Right cardiac atrium (tissue), 5 donors: Measurements from ENCODE around the gene MAPKAP1. TPM values are rescaled to one million over a fixed set of nuclear protein-coding genes. Genes with fewer than 3 reads are reported as not detected.
A peak's percentile ranks its signal among the peaks of the same experiment; 100 is the strongest.

Source experiments
- ATAC-seq, 2 donors: fragments of 200-7000 bp; cut with Tn5 transposase; one replicate each; pipeline versions ENCODE4 v1.8.0 to v1.9.1; 2020; ENCODE audit warnings: moderate library complexity in 2 of 2, mild to moderate bottlenecking in 1 of 2
- DNase-seq, 3 donors: peaks; one replicate each; pipeline ENCODE4 v3.0.0-alpha.2; 2020
- H3K27ac ChIP-seq: one replicate; pipeline ENCODE4 v1.5.1; 2013; ENCODE audit warnings: mild to moderate bottlenecking, low read length, control low read depth, moderate library complexity
- H3K27me3 ChIP-seq: one replicate; pipeline ENCODE4 v1.6.1; 2013; ENCODE audit not compliant: control insufficient read depth, insufficient read depth
- H3K4me1 ChIP-seq: one replicate; pipeline ENCODE4 v1.6.1; 2013; ENCODE audit warnings: low read length; ENCODE audit not compliant: control insufficient read depth, insufficient read depth
- H3K4me3 ChIP-seq: one replicate; pipeline ENCODE4 v1.5.1; 2013; ENCODE audit warnings: low read length, control low read depth
- H3K9me3 ChIP-seq: one replicate; pipeline ENCODE4 v1.6.1; 2013; ENCODE audit warnings: low read length; ENCODE audit not compliant: control insufficient read depth
- WGBS: extraction: QIAGEN DNeasy Blood & Tissue Kit; methylation state at CpG from one replicate; pipeline ENCODE4 v1.1.7; 2013; 5-methylcytosine and 5-hydroxymethylcytosine counted together
- intact Hi-C, 4 donors: fragments of 100-400 bp; cut with DNase I; formaldehyde crosslinking; loops; one replicate each; pipeline versions ENCODE4 v1.11.0 to v1.14.0; 2022 to 2023
- polyA plus RNA-seq: library from polyadenylated mRNA; stranded (reverse); fragments of 200-250 nt; gene quantifications from one replicate; pipeline ENCODE4 v1.2.3, GENCODE V29; 2013
- total RNA-seq, 4 donors: library from RNA; stranded (reverse); fragmentation: NEBNext Ultra II Directional; extraction: Animal tissue kit (Norgen Biotek cat#: 25700); gene quantifications; one replicate each; pipeline ENCODE4 v1.2.1, GENCODE V29; 2021
- donor health status: healthy with polysubstance abuse.
- donor health status: DM: no; HTN: yes; CAD: no.
- donor health status: DM: no; HTN: no; CAD: no.
- donor health status: DM: no; HTN: yes; CAD: no; lungs with severe emphysema.
- donor health status: DM: yes; HTN: yes; CAD: no.

Gene MAPKAP1
- total and polyA plus RNA-seq, 5 donors = 97.1 to 116 (median 108) TPM

DNA sequence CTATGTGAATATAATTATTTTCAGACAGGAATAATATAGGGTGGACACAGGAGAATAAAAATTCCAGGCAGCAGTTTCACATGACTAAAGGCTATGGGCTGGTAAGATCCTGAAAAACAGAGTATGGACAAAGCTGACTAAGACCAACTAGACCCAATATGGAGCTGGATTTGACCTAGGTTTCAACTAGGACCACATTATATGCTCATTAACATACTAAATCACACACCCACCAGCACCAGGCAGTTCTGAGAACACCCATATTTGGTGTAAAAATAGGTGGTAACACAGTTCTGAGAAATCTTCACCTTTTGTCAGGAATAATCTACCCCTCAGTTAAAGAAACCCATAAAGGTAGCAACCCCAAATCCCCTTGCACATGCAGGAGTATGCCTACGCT, 64.7 kb downstream of the MAPKAP1 start:
- ATAC-seq = no peak
- 100% methylated on average over 1 of the region's 1 CpG for WGBS
- no peak for DNase-seq
- Histone ChIP-seq H3K27me3 (no peaks in the 10 kb centered on the region), H3K4me1 (peaks cover 1% of the 10 kb centered on the region), H3K4me3 (no peak overlapping the region), H3K27ac (no peak overlapping the region), H3K9me3 (no peaks in the 10 kb centered on the region)
- intact Hi-C loops = no loop called here

DNA sequence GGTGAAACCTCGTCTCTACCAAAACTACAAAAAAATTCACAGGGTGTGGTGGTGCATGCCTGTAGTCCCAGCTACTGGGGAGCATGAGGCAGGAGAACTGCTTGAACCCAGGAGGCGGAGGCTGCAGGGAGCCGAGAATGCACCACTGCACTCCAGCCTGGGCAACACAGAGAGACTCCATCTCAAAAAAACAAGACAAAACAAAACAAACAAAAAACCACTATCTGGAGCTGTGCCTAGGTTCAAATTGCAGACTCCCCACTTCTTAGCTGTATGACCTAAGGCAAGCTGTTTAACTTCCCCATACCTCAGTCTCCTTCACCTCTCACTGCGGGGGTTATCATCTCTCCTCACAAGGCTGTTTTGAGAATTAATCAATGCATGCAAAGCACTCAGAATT, 68.0 kb downstream of the MAPKAP1 start:
- WGBS = 93% methylated on average over 4 of the region's 4 CpGs
- H3K9me3 ChIP-seq = no peaks in the 10 kb centered on the region
- H3K4me1 ChIP-seq = peaks cover 3% of the 10 kb centered on the region
- H3K27me3 ChIP-seq = no peaks in the 10 kb centered on the region
- no peak overlapping the region for H3K4me3 ChIP-seq
- H3K27ac ChIP-seq = no peak overlapping the region
- DNase-seq (no peak), ATAC-seq (no peak)
- intact Hi-C loops = loop anchor here in 2 of 4 donors (10.0 kb wide), 2 partner anchors 234 to 856 kb away; no protein-coding TSS in a partner anchor

DNA sequence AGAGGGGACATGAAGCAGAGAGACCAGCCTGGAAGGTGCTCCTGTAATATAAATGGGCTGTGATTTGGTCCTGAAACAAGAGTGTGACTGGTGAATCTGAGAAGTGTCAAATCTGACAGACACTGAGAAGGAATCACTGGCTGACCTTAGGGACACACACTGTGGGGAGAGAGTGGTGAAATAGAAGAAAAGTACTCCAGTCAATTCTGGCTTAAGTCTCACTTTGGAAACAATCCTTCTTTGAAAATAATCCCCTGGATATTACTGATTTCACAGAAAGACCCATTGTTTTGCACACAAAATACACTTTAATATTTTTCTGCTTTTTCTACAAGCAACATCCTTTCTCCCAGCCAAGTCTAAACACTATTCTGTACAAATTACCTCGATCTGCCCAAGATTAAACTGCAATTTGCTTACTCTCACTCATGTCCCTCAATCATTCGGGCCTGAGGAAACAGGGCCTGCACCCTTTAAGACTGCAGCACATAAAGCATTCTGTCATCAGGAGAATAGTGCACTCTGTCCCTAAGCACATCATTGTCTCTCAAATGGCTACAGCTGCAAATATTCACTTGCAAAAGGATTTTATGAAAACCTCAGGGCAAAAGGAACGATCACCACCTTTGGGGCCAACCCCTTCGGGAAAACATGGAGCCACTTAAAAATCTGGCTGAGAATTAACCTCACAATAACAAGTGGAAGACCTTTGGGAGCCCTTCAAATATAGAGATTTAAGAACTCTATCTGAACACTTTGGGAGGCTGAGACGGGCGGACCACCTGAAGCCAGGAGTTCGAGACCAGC, 68.6 kb downstream of the MAPKAP1 start:
- WGBS = 82% methylated on average over 7 of the region's 7 CpGs
- no peaks in the 10 kb centered on the region for H3K27me3 ChIP-seq
- intact Hi-C loops = loop anchor here in 2 of 4 donors (10.0 kb wide), 2 partner anchors 234 to 856 kb away; no protein-coding TSS in a partner anchor
- H3K4me3 ChIP-seq = no peak overlapping the region
- no peaks in the 10 kb centered on the region for H3K9me3 ChIP-seq
- H3K27ac ChIP-seq = no peak overlapping the region
- peaks cover 3% of the 10 kb centered on the region for H3K4me1 ChIP-seq
- DNase-seq (no peak), ATAC-seq (no peak)

DNA sequence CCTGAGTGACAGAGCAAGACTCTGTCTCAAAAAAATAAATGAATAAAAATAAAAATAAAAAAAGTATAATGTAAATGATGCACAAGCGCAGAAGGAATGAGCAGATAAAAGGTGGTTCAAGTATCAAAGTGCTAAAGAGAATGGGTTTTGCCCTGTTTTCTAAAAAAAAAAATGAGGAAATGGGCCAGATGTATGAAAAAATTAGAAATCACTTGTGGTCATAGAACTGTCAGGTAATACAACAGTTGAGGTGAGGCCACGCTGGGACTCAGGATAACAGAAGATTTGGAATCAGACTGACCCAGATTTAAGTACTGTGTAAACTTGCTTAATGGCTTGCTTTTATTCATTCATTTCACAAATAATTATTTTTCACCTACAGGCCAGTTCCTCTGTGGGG, 69.8 kb downstream of the MAPKAP1 start:
- intact Hi-C loops = loop anchor here in 2 of 4 donors (10.0 kb wide), 2 partner anchors 232 to 858 kb away; no protein-coding TSS in a partner anchor
- H3K4me3 ChIP-seq = no peak overlapping the region
- H3K27me3 ChIP-seq = no peaks in the 10 kb centered on the region
- 91% methylated on average over 2 of the region's 2 CpGs for WGBS
- no peak for ATAC-seq
- DNase-seq = no peak
- H3K9me3 ChIP-seq = no peaks in the 10 kb centered on the region
- H3K4me1 ChIP-seq = peaks cover 3% of the 10 kb centered on the region
- no peak overlapping the region for H3K27ac ChIP-seq

DNA sequence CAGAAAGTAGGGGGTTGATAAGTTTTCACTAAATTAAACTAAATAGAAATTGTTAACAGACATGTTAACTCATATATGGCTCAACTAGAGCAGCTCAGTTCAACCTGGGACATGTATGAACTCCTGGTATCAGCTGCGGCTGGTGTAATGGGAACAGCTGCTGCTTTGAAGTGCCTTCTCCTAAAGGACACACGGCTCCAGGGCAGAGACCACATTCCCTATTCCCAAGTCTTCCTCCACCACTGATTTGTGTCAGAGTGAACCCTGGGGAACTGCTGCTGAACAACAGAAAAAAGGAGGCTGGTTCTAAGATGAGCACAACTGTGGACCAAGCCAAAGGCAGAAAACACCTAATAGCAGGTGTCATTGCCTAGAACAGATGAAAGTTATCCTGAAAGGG, 71.1 kb downstream of the MAPKAP1 start:
- Histone ChIP-seq H3K27ac (no peak overlapping the region), H3K4me1 (peaks cover 3% of the 10 kb centered on the region), H3K9me3 (no peaks in the 10 kb centered on the region), H3K4me3 (no peak overlapping the region), H3K27me3 (no peaks in the 10 kb centered on the region)
- ATAC-seq (no peak), DNase-seq (no peak)
- intact Hi-C loops = loop anchor here in 2 of 4 donors (10.0 kb wide), 2 partner anchors 231 to 859 kb away; no protein-coding TSS in a partner anchor
- 71% methylated on average over 2 of the region's 2 CpGs for WGBS

DNA sequence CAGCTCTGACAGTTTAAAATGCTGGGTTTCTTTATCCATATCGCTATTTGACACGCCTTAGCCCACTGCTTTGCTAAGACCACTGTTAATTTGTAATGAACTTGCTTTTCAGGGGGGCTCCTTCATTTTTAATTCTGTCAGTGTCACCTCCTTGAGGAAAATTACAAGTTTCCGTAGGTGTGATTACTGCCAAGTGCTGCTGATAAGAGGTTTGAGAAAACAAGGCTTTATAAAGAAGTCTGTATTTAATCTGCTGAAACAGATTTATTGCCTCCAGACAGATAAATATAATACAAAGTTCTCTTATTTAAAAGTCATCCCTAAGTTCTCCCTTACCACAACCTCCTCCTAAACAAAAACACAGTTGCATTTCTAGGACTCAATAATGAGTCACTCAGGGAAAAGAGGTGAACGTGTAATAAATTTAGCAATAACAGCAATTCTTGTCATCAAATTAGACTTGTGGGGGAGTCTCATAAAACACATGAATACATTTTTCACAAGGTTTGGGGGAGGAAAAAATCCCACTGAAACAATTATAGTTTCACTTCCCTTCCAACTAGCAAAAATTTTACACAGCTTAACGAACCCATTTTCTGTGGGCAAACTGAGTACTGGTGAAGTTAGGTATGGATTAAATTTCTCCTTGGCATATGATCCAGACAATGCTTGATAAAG, 72.8 kb downstream of the MAPKAP1 start:
- no peak for DNase-seq

DNA sequence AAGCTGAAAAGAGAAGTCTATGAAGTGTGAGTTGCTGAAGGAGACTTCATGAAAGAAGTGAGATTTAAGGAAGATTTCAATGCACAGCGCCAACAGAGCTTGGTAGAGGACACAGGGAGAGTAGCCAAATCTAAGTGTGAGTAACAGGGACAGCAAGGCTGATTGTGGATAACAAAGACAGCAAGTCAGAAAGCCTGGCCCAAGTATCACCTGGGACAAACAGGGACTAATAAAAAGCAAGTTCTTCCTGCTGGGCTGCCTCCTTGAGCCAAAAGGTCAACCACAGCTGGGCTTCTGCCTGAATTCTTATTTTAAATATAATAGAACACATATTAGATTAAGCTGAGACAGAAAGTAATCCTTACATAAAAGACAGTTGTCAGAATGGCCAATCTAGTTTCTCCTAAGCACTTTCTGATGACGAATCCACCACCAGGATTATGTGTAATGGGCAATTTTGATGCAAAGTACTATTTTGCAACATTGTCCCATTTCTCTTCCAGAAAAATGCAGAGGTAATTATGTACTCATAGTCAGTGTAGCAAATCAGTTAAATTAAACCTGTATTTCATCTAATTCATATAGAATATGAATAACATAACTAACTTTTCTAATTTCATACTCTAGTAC, 73.8 kb downstream of the MAPKAP1 start:
- peaks cover 3% of the 10 kb centered on the region for H3K4me1 ChIP-seq
- no peak for DNase-seq
- intact Hi-C loops = loop anchor here in 3 of 4 donors (5.0 to 10.0 kb wide), 3 partner anchors 226 to 862 kb away; no protein-coding TSS in a partner anchor

More for the DNA sequence above, 72.8 kb downstream of the MAPKAP1 start:
- intact Hi-C loops = loop anchor here in 3 of 4 donors (5.0 to 10.0 kb wide), 3 partner anchors 227 to 861 kb away; no protein-coding TSS in a partner anchor
- no peak for ATAC-seq
- no peak overlapping the region for H3K4me3 ChIP-seq
- H3K27ac ChIP-seq = no peak overlapping the region
- H3K9me3 ChIP-seq = no peaks in the 10 kb centered on the region
- H3K4me1 ChIP-seq = peaks cover 3% of the 10 kb centered on the region
- no peaks in the 10 kb centered on the region for H3K27me3 ChIP-seq
- 55% methylated on average over 5 of the region's 5 CpGs for WGBS

DNA sequence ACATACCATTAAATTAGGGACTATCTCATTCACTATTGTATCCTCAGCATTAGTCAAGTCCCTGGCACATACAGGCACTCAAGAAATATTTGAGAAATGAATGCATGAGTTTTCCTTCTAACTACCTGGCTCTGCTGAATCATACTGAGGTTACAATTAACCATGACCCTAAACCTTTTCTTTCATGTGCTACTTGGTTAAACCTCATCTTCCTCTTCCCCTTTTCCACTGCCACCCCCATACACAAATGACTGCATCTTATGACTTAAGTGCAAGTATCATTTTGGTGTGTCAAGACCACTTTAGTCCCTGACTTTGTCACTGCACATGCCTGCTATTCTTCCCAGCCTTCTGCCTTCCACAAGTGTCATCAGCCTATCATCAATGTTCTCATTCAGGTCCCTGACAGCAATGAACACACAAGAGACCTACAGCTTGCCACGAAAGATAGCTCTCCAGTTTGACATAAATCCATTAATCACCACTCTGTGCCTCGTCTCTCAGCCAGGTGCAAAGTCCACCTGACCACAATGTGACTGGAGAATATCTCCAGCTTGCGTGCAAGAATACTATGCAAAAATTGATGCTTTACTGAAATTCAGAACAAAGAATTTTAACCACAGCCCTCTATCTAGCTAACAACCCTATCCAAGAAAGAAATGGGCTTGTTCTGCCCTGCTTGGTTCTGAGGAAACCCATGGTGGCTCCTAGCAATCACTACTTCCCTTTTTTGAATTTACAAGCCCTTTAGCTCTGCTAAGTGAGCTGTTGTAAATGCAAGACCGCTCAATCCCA, 74.5 kb downstream of the MAPKAP1 start:
- intact Hi-C loops = loop anchor here in 3 of 4 donors (5.0 to 10.0 kb wide), 3 partner anchors 225 to 862 kb away; no protein-coding TSS in a partner anchor
- no peaks in the 10 kb centered on the region for H3K9me3 ChIP-seq
- DNase-seq = no peak
- H3K27me3 ChIP-seq = no peaks in the 10 kb centered on the region
- no peak overlapping the region for H3K4me3 ChIP-seq
- WGBS = 77% methylated on average over 4 of the region's 4 CpGs
- ATAC-seq = peak in 1 of 2 donors; percentile 36
- peaks cover 3% of the 10 kb centered on the region for H3K4me1 ChIP-seq
- no peak overlapping the region for H3K27ac ChIP-seq

More for the DNA sequence above, 73.8 kb downstream of the MAPKAP1 start:
- no peak overlapping the region for H3K27ac ChIP-seq
- no peaks in the 10 kb centered on the region for H3K27me3 ChIP-seq
- 72% methylated on average over 2 of the region's 2 CpGs for WGBS
- no peak overlapping the region for H3K4me3 ChIP-seq
- ATAC-seq = no peak
- no peaks in the 10 kb centered on the region for H3K9me3 ChIP-seq

DNA sequence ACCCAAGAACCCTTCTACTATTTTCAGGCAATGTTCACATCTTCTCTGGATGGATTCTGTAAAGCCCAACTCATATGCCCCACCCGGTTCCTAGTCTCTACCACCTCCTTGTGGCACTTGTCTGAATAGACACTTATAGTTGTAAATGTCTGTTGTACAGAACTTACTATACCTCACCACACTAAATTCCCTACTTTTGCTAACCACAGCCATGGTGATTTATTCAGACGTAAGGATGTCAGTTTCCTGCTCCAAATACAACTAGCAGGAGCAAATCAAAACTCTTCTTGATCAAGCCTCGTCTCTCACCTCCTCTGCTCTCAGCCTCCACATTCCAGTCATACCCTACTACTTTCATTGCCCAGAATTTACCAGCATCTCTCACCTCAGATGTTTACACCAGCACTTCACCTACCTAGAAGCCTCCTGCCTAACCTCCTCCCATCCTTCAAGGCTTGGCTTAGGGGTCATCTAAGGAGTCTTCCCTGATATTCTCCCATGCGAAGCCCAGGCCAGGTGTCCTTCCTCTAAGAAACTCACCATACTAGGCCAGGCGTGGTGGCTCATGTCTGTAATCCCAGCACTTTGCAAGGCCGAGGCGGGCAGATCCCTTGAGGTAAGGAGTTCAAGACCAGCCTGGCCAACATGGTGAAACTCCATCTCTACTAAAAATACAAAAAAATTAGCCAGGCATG, 75.5 kb downstream of the MAPKAP1 start:
- Histone ChIP-seq H3K4me1 (peaks cover 3% of the 10 kb centered on the region), H3K27ac (no peak overlapping the region), H3K4me3 (no peak overlapping the region), H3K9me3 (no peaks in the 10 kb centered on the region), H3K27me3 (no peaks in the 10 kb centered on the region)
- intact Hi-C loops = loop anchor here (2.0 to 10.0 kb wide), 4 partner anchors 223 to 863 kb away; no protein-coding TSS in a partner anchor
- 80% methylated on average over 7 of the region's 7 CpGs for WGBS
- ATAC-seq (peak; percentile 66 to 79), DNase-seq (peak in 1 of 3 donors; percentile 51)
